HG02884 (cell line): ENCODE data around the gene ALG1L2.
"Not testable (repeated sequence)": the region's sequence is repeated elsewhere in the genome, so short reads cannot be mapped to it uniquely, and the experiment has no call there.

Experiments used
- ATAC-seq: cut with Tn5 transposase; IDR thresholded peaks from one replicate; pipeline ENCODE4 v1.9.1; 2021; ENCODE audit warnings: mild to moderate bottlenecking, moderate library complexity; ENCODE audit not compliant: unreplicated experiment

Gene ALG1L2

DNA sequence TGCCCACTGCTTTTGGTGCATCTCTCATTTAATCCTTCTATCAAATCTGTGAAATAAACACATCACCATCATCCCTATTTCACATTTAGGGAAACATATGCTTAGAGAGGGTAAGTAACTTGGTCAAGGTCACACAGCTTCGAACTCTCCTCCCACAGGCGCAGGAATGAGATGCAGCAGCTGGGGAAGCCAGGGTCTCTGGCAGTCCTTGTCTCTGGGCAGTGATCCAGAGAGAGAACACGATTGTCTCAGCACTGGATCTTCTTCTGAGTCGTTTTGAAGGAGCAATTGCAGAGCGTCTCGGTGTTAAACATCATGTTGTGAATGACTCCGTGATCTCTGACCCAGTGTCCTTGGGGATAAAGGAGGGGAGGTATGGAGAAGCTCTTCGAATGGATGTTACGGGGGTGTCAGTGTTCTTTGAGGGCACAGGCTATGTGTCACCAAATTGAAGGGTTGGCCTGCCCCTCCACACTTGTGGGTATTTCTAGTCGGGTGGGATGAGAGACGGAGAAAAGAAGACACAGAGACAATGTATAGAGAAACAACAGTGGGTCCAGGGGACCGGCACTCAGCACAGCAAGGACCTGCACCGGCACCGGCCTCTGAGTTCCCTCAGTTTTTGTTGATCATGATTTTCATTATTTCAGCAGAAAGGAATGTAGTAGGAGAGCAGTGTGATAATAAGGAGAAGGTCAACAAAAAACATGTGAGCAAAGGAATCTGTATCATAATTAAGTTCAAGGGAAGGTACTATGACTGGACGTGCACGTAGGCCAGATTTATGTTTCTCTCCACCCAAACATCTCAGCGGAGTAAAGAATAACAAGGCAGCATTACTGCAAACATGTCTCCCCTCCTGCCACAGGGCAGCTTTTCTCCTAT lies 41.5 kb downstream of the ALG1L2 start:
- ATAC-seq = not testable (repeated sequence)

DNA sequence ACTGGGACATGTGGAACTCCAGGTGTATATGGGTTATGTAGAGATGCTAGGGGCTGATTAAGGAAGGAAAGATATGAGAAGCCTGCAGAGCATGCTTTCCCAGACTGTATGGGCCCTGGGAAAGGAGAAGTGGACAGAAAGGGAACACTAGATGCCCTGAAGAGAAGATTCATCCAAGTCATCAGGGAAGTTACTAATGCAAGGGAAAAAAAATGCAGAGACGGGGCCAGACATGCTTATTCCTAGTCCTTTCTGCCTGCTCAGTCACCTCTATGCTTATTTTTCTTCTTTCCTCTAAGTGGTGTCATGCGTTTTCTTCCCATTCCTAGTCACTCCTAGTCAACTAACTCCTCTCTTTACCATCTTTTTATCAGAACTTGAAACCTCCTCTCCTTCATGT lies 43.8 kb downstream of the ALG1L2 start:
- not testable (repeated sequence) for ATAC-seq

DNA sequence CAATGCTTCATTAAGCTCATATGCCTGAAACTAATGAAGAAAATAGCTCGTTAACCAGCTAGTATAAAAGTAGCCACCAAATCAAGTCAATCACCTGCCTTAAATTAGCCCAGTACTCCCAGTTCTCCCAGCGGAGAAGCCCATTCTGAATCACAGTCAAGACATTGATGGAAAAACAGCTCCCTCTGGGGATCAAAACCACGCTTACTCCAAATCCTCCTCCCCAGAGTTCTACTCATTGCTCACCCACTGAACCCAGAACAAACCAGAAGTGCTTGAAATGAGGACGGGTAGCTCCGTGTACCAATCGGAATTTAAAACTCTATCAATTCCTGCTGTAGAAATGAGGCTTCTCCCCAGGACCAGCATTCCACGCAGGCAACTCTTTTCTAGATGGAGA lies 54.7 kb downstream of the ALG1L2 start:
- ATAC-seq = not testable (repeated sequence)

DNA sequence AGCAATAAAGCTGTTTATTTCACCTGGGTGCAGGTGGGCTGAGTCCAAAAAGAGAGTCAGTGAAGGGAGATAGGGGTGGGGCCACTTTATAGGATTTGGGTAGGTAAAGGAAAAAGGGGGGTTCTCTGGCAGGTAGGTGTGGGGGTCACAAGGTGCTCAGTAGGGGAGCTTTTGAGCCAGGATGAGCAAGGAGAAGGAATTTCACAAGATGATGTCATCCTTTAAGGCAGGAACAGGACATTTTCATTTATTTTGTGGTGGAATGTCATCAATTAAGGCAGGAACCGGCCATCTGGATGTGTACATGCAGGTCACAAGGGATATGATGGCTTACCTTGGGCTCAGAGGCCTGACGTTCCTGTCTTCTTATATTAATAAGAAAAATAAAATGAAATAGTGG lies 56.1 kb downstream of the ALG1L2 start:
- ATAC-seq = not testable (repeated sequence)

DNA sequence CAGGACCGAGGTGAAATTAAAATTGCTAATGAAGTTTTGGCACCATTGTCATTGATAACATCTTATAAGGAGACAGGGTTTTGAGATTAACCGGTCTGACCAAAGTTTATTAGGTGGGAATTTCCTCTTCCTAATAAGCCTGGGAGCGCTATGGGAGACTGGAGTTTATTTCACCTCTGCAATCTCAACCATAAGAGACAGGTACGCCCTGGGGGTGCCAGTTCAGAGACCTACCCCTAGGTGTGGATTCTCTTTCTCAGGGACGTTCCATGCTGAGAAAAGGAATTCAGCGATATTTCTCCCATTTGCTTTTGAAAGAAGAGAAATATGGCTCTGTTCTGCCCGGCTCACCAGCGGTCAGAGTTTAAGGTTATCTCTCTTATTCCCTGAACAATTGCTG lies 57.4 kb downstream of the ALG1L2 start:
- not testable (repeated sequence) for ATAC-seq

DNA sequence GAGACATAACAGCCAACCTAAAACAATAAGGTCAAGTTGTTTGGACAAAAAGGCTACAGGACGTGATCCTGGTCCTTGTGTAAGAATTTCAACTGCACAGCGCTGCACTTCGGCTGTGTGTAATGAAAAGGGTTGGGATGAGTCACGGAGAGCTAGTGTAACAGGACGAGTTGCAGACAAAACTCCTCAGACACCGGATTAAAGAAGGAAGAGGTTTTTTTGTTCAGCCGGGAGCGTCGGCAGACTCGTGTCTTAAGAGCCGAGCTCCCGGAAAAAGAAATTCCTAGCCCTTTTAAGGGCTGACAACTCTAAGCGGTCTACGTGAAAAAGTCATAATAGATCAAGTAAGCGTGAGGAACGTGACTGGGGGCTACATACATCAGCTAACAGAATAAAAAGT lies 59.1 kb downstream of the ALG1L2 start:
- ATAC-seq = not testable (repeated sequence)

DNA sequence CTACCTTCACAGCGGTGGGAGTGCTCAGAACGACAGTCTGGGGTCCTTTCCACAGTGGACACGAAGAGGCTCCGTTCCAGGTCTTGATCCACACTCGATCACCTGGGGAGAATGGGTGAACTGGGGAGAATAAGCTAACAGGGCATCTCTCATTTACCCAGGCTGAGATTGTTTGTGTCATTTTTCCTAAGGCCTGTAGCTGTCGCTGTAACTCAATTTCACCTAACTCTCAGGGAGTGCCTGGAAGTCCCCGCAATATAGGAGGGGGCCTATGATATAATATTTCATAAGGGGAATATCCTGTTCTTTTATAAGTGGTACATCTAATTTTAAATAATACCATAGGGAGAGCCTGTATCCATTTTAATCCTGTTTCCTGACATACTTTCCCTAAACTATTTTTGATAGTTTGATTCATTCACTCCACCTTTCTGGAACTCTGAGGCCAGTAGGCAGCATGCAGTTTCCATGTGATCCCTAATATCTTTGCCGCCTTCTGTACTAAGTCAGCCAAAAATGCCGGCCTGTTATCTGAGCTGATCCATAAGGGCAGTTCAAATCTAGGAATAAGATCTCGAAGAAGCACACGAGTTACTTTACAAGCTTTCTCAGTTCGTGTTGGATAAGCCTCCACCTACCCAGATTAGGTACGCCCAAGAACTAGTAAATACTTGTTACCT lies 62.2 kb downstream of the ALG1L2 start:
- not testable (repeated sequence) for ATAC-seq

DNA sequence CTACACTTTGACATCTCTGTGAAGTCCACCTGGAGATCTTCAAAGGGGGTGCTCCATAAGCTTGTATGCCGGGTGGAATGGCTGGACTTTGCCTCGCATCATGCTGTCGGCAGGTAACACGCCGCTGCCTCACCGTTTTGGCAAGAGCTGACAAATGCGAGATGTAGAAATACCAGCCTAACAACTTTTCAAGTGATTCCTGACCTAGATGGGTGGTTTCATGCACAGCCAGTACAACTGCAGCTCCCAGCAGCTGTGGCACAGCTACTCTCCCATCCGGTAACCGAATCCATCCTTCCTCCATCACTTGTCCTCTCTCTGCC lies 62.7 kb downstream of the ALG1L2 start:
- ATAC-seq = not testable (repeated sequence)

DNA sequence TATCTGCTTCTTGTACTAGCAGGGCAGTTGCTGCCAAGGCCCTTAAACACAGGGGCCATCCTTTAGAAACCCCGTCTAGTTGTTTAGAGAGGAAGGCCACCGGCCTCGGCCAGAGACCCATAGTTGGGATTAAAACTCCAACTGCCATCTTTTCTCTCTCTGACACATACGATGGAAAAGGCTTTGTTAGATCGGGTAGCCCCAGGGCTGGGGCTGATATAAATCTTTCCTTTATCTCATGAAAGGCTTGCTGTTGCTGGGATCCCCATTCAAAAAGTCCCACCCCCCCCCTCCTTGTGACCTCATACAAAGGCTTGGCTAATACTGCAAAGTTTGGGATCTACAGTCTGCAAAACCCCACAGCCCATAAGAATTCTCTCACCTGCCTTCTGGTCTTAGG lies 63.8 kb downstream of the ALG1L2 start:
- not testable (repeated sequence) for ATAC-seq

DNA sequence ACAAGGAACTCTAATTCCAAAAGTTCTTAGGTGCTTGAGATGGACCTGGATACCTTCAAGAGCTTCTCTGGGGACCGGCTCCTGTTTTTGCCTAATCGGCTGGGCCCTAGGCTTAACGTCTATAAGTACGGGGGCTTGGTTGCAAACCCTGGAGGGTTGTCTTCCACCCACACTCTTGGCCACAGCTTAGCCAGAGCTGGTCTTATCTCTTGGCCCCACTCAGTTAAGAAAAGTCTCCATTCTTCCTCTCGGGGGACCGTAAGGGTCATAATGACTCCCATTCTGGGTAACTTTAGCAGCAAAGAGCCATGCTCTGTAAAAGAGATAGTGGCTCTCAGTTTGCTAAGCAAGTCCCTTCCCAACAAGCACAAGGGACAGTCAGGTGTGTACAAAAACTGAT lies 64.8 kb downstream of the ALG1L2 start:
- not testable (repeated sequence) for ATAC-seq
